Immature natural killer cell (primary cell): ENCODE results near the gene PGA5. TPM values are rescaled to one million over a fixed set of nuclear protein-coding genes. Genes with fewer than 3 reads are reported as not detected.

ENCODE experiments used
- DNase-seq, 3 donors: peaks; one replicate each; pipeline ENCODE4 v3.0.0; 2022; ENCODE audit warnings: mixed read lengths in 1 of 3
- H3K27ac Mint-ChIP-seq, 6 donors: one replicate each; pipeline ENCODE4 v1.8.0; 2020; ENCODE audit warnings: mixed read lengths in 6 of 6, mild to moderate bottlenecking in 5 of 6, inconsistent platforms in 4 of 6, moderate library complexity in 3 of 6
- H3K27me3 Mint-ChIP-seq, 3 donors: one replicate each; pipeline ENCODE4 v1.8.0; 2020 to 2021; ENCODE audit warnings: low read depth in 3 of 3, mild to moderate bottlenecking in 3 of 3, mixed read lengths in 3 of 3, moderate library complexity in 3 of 3, inconsistent platforms in 1 of 3
- H3K36me3 Mint-ChIP-seq, 3 donors: one replicate each; pipeline ENCODE4 v1.8.0; 2020; ENCODE audit warnings: mixed read lengths in 3 of 3, inconsistent platforms in 2 of 3, mild to moderate bottlenecking in 2 of 3
- H3K4me1 Mint-ChIP-seq, 2 donors: one replicate each; pipeline ENCODE4 v1.8.0; 2020; ENCODE audit warnings: inconsistent platforms in 2 of 2, mild to moderate bottlenecking in 2 of 2, mixed read lengths in 2 of 2, moderate library complexity in 1 of 2
- H3K4me3 Mint-ChIP-seq, 5 donors: one replicate each; pipeline ENCODE4 v1.8.0; 2020; ENCODE audit warnings: mild to moderate bottlenecking in 5 of 5, mixed read lengths in 5 of 5, inconsistent platforms in 3 of 5, moderate library complexity in 3 of 5
- H3K9me3 Mint-ChIP-seq, 6 donors: one replicate each; pipeline ENCODE4 v1.8.0; 2020; ENCODE audit warnings: mild to moderate bottlenecking in 6 of 6, mixed read lengths in 6 of 6, inconsistent platforms in 4 of 6, moderate library complexity in 3 of 6
- polyA plus RNA-seq, 3 donors: library from polyadenylated mRNA; unstranded; fragments of 300-500 nt; fragmentation: Illumina TruSeq; gene quantifications; one replicate each; pipeline ENCODE4 v1.2.3, GENCODE V29; 2021

The PGA5 gene
- polyA plus RNA-seq, 3 donors from 2014 or later: not detected

DNA sequence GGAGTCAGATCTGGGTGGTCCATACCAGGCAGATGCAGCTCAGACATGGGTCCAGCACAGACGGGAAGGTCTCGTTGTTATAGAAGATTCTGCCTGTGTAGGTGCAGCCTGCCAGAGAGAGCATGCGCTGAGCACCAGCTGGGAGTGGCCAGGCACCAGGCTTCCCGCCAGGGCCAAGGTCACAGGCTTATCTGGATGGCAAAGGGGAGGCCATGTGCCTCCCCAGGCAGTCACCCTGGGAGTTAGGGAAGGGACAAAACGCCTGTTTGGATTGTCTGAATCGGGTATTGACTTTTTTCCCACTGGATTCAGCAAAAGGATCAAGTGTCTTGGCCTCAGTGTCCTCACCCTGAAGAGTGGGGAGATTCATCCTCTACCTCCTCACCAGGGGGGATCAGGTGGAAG is 26.5 kb downstream of the PGA5 start:
- Mint-ChIP-seq H3K27ac (no peak overlapping the region), H3K9me3 (no peaks in the 10 kb centered on the region), H3K27me3 (peaks cover 0 to 2% (median 0%) of the 10 kb centered on the region in 3 donors), H3K4me3 (no peak overlapping the region), H3K4me1 (no peaks in the 10 kb centered on the region), H3K36me3 (no peaks in the 10 kb centered on the region)
- no peak for DNase-seq

GRCh38 chr11:61268588-61269250 is 27.7 kb downstream of the PGA5 start:
- Mint-ChIP-seq H3K4me3 (no peak overlapping the region), H3K36me3 (no peaks in the 10 kb centered on the region), H3K27ac (no peak overlapping the region), H3K4me1 (no peaks in the 10 kb centered on the region), H3K9me3 (no peaks in the 10 kb centered on the region), H3K27me3 (peaks cover 0 to 2% (median 0%) of the 10 kb centered on the region in 3 donors)
- no peak for DNase-seq

GRCh38 chr11:61270354-61271076 is 29.5 kb downstream of the PGA5 start:
- no peak overlapping the region for H3K4me3 Mint-ChIP-seq
- H3K36me3 Mint-ChIP-seq: no peaks in the 10 kb centered on the region
- no peaks in the 10 kb centered on the region for H3K9me3 Mint-ChIP-seq
- no peaks in the 10 kb centered on the region for H3K27me3 Mint-ChIP-seq
- H3K4me1 Mint-ChIP-seq: no peaks in the 10 kb centered on the region
- H3K27ac Mint-ChIP-seq: no peak overlapping the region
- DNase-seq: no peak

DNA sequence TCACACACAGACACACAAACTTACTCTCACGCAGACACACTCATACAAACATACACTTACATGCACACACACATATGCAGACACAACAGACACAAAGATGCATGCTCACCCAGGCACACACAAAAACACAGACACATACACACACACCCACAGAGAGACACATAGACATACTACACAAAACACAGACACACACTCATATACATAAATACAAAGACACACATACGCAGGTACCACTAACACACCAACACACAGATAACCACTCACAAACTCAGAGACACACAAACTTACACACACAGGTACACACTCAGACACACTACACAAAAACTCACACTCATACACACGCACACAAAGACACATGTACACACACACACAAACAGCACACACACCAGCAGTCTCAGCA is 31.8 kb downstream of the PGA5 start:
- no peak for DNase-seq
- Mint-ChIP-seq H3K4me1 (no peaks in the 10 kb centered on the region), H3K4me3 (no peak overlapping the region), H3K27ac (no peak overlapping the region), H3K27me3 (no peaks in the 10 kb centered on the region), H3K9me3 (no peaks in the 10 kb centered on the region), H3K36me3 (no peaks in the 10 kb centered on the region)

GRCh38 chr11:61273178-61274078 is 32.5 kb downstream of the PGA5 start:
- no peak for DNase-seq
- Mint-ChIP-seq H3K4me3 (no peak overlapping the region), H3K4me1 (no peaks in the 10 kb centered on the region)

GRCh38 chr11:61274084-61274483 is 33.1 kb downstream of the PGA5 start:
- Mint-ChIP-seq H3K4me3 (no peak overlapping the region), H3K27me3 (no peaks in the 10 kb centered on the region), H3K9me3 (no peaks in the 10 kb centered on the region), H3K27ac (no peak overlapping the region), H3K36me3 (no peaks in the 10 kb centered on the region), H3K4me1 (no peaks in the 10 kb centered on the region)
- DNase-seq: no peak

More at GRCh38 chr11:61273178-61274078, 32.5 kb downstream of the PGA5 start:
- H3K27me3 Mint-ChIP-seq: no peaks in the 10 kb centered on the region
- no peaks in the 10 kb centered on the region for H3K36me3 Mint-ChIP-seq
- H3K27ac Mint-ChIP-seq: no peak overlapping the region
- no peaks in the 10 kb centered on the region for H3K9me3 Mint-ChIP-seq

GRCh38 chr11:61275191-61275590 is 34.2 kb downstream of the PGA5 start:
- Mint-ChIP-seq H3K9me3 (no peaks in the 10 kb centered on the region), H3K27ac (no peak overlapping the region), H3K27me3 (no peaks in the 10 kb centered on the region), H3K4me1 (no peaks in the 10 kb centered on the region), H3K4me3 (no peak overlapping the region), H3K36me3 (no peaks in the 10 kb centered on the region)
- no peak for DNase-seq

GRCh38 chr11:61277186-61278000 is 36.4 kb downstream of the PGA5 start:
- Mint-ChIP-seq H3K9me3 (no peaks in the 10 kb centered on the region), H3K27me3 (no peaks in the 10 kb centered on the region), H3K36me3 (no peaks in the 10 kb centered on the region), H3K4me3 (no peak overlapping the region), H3K4me1 (no peaks in the 10 kb centered on the region), H3K27ac (no peak overlapping the region)
- no peak for DNase-seq

DNA sequence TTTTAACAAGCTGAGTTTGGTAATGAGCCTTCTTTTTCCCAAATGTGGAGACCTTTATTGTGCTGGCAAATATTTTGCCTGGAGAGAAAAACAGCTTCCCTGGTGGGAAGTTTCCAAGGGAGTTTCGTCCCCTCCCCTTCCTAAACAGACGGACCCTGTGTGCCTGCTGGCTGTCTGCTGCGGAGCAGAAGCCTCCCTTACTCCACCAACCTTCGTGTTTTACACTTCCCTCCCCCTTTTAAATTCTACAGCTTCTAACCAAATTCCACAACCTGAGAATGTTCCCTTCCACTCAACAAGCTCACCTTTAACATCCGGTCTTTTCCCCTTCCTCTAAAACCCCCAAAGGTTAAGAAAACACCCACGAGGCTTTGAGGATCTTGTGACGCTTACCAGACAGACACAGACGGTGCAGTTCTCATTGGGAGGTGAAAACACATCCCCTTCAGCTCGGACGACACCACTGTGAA is 37.1 kb downstream of the PGA5 start:
- no peak overlapping the region for H3K27ac Mint-ChIP-seq
- H3K9me3 Mint-ChIP-seq: no peaks in the 10 kb centered on the region
- H3K4me3 Mint-ChIP-seq: no peak overlapping the region
- no peaks in the 10 kb centered on the region for H3K27me3 Mint-ChIP-seq
- no peak for DNase-seq
- H3K4me1 Mint-ChIP-seq: no peaks in the 10 kb centered on the region
- H3K36me3 Mint-ChIP-seq: no peaks in the 10 kb centered on the region

- Mint-ChIP-seq H3K4me1 (no peaks in the 10 kb centered on the region), H3K36me3 (peaks cover 0 to 4% (median 3%) of the 10 kb centered on the region in 3 donors), H3K27me3 (peaks cover 0 to 4% (median 0%) of the 10 kb centered on the region in 3 donors), H3K4me3 (no peak overlapping the region), H3K27ac (no peak overlapping the region), H3K9me3 (peaks cover 0 to 3% (median 0%) of the 10 kb centered on the region in 6 donors)
- DNase-seq: no peak
These were observed 39.1 kb downstream of the PGA5 start for GRCh38 chr11:61279934-61280659.

GRCh38 chr11:61280883-61281580 is 40.1 kb downstream of the PGA5 start:
- H3K9me3 Mint-ChIP-seq: peaks cover 0 to 3% (median 0%) of the 10 kb centered on the region in 6 donors
- DNase-seq: no peak
- H3K4me3 Mint-ChIP-seq: no peak overlapping the region
- peaks cover 0 to 4% (median 1%) of the 10 kb centered on the region in 3 donors for H3K27me3 Mint-ChIP-seq
- peaks cover 0 to 4% (median 3%) of the 10 kb centered on the region in 3 donors for H3K36me3 Mint-ChIP-seq
- no peak overlapping the region for H3K27ac Mint-ChIP-seq
- no peaks in the 10 kb centered on the region for H3K4me1 Mint-ChIP-seq

GRCh38 chr11:61281581-61282250 is 40.7 kb downstream of the PGA5 start:
- no peaks in the 10 kb centered on the region for H3K4me1 Mint-ChIP-seq
- H3K27ac Mint-ChIP-seq: no peak overlapping the region
- H3K4me3 Mint-ChIP-seq: no peak overlapping the region
- H3K36me3 Mint-ChIP-seq: peaks cover 0 to 4% (median 3%) of the 10 kb centered on the region in 3 donors
- DNase-seq: no peak
- peaks cover 0 to 3% (median 0%) of the 10 kb centered on the region in 6 donors for H3K9me3 Mint-ChIP-seq
- peaks cover 0 to 4% (median 2%) of the 10 kb centered on the region in 3 donors for H3K27me3 Mint-ChIP-seq
